ENCODE data around the gene PRR22. TPM values are rescaled to one million over a fixed set of nuclear protein-coding genes. Genes with fewer than 3 reads are reported as not detected.

The PRR22 gene
- total RNA-seq, 1 donor from 2014 or later = 3.1 TPM

Other genes with a start within 250 kb of the PRR22 start
- gene TINCR, start 216.8 kb downstream of the PRR22 start, total RNA-seq = 13.5 and 16.4 TPM in 2 replicates
- gene SAFB2, start 162.0 kb downstream of the PRR22 start, total RNA-seq = 79.9 and 91.9 TPM in 2 replicates
- gene SAFB, start 161.7 kb downstream of the PRR22 start, total RNA-seq = 88.2 and 97.1 TPM in 2 replicates
- gene MICOS13, start 104.2 kb downstream of the PRR22 start, total RNA-seq = 59.1 and 60.7 TPM in 2 replicates
- gene HSD11B1L, start 103.7 kb downstream of the PRR22 start, total RNA-seq = 9.7 and 10.7 TPM in 2 replicates
- gene RPL36, start 94.5 kb downstream of the PRR22 start, total RNA-seq = 716 and 728 TPM in 2 replicates
- 90.3 and 93.9 TPM in 2 replicates for gene LONP1, start 64.6 kb downstream of the PRR22 start, total RNA-seq
- gene CATSPERD, start 64.1 kb downstream of the PRR22 start, total RNA-seq = not detected in 2 replicates
- 29.0 and 30.9 TPM in 2 replicates for gene DUS3L, start 6.4 kb upstream of the PRR22 start, total RNA-seq
- 0.40 TPM in 1 of 2 replicates, not detected in the other for gene NRTN, start 20.3 kb upstream of the PRR22 start, total RNA-seq
- not detected in 2 replicates for gene FUT6, start 55.0 kb upstream of the PRR22 start, total RNA-seq
- gene FUT3, start 66.7 kb upstream of the PRR22 start, total RNA-seq = not detected in 2 replicates
- gene FUT5, start 85.8 kb upstream of the PRR22 start, total RNA-seq = not detected in 2 replicates
- gene NDUFA11, start 119.0 kb upstream of the PRR22 start, total RNA-seq = 253 and 259 TPM in 2 replicates
- 10.0 and 10.7 TPM in 2 replicates for gene VMAC, start 120.1 kb upstream of the PRR22 start, total RNA-seq
- gene CAPS, start 129.5 kb upstream of the PRR22 start, total RNA-seq = 14.4 and 15.6 TPM in 2 replicates
- gene RANBP3, start 193.4 kb upstream of the PRR22 start, total RNA-seq = 74.9 and 81.9 TPM in 2 replicates